OCI-LY1 (cell line): ENCODE results near the gene GNB5.
A peak's percentile ranks its signal among the peaks of the same experiment; 100 is the strongest.

Experiments
- EZH2 ChIP-seq: fragments of 200-600 bp; sonication (generic), shearing (Covaris generic); IDR thresholded peaks from 2 replicates; pipeline ENCODE4 v1.8.0; 2017; ENCODE audit warnings: borderline replicate concordance, mixed run types, mild to moderate bottlenecking, antibody characterized with exemption, low read length, moderate library complexity, mixed read lengths
- TF ChIP-seq, protein P1 (sequence below): fragments of 200-600 bp; sonication (generic), shearing (Covaris generic); IDR thresholded peaks from 2 replicates; pipeline ENCODE4 v1.5.1; 2017; ENCODE audit warnings: mild to moderate bottlenecking, antibody characterized with exemption, low read length, moderate library complexity, mixed read lengths

GRCh38 chr15:52227456-52227855, 36.3 kb upstream of the GNB5 start:
- TF ChIP-seq, protein P1, sequence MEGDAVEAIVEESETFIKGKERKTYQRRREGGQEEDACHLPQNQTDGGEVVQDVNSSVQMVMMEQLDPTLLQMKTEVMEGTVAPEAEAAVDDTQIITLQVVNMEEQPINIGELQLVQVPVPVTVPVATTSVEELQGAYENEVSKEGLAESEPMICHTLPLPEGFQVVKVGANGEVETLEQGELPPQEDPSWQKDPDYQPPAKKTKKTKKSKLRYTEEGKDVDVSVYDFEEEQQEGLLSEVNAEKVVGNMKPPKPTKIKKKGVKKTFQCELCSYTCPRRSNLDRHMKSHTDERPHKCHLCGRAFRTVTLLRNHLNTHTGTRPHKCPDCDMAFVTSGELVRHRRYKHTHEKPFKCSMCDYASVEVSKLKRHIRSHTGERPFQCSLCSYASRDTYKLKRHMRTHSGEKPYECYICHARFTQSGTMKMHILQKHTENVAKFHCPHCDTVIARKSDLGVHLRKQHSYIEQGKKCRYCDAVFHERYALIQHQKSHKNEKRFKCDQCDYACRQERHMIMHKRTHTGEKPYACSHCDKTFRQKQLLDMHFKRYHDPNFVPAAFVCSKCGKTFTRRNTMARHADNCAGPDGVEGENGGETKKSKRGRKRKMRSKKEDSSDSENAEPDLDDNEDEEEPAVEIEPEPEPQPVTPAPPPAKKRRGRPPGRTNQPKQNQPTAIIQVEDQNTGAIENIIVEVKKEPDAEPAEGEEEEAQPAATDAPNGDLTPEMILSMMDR, result peak; percentile 78
- no peak for TF ChIP-seq EZH2
